HepG2 (cell line): ENCODE measurements around the gene ARFGEF3. TPM values are rescaled to one million over a fixed set of nuclear protein-coding genes. Genes with fewer than 3 reads are reported as not detected.

Experiments
- BCL3 ChIP-seq: sonication (generic); formaldehyde crosslinking; IDR thresholded peaks from 2 replicates; pipeline ENCODE4 v1.5.1; 2020; ENCODE audit warnings: mild to moderate bottlenecking, missing genetic modification reagents, moderate library complexity
- CERS6 ChIP-seq: sonication (generic); formaldehyde crosslinking; IDR thresholded peaks from 2 replicates; pipeline ENCODE4 v1.5.0; 2020; ENCODE audit warnings: missing genetic modification reagents
- DMTF1 ChIP-seq: sonication (generic); formaldehyde crosslinking; IDR thresholded peaks from 2 replicates; pipeline ENCODE4 v1.4.0; 2020; ENCODE audit warnings: mild to moderate bottlenecking, missing genetic modification reagents
- DRAP1 ChIP-seq: IDR thresholded peaks from 2 replicates; pipeline ENCODE4 v1.6.1; 2016; ENCODE audit warnings: missing genetic modification reagents, missing compliant biosample characterization
- GPBP1L1 ChIP-seq: sonication (generic); formaldehyde crosslinking; IDR thresholded peaks from 2 replicates; pipeline ENCODE4 v1.5.0; 2020; ENCODE audit warnings: mild to moderate bottlenecking, missing genetic modification reagents
- KIAA2018 ChIP-seq: sonication (generic); formaldehyde crosslinking; IDR thresholded peaks from 2 replicates; pipeline ENCODE4 v1.5.0; 2020; ENCODE audit warnings: mild to moderate bottlenecking, missing genetic modification reagents, borderline replicate concordance
- KLF6 ChIP-seq: IDR thresholded peaks from 2 replicates; pipeline ENCODE4 v1.8.0; 2016; ENCODE audit warnings: missing biosample characterization, missing genetic modification reagents
- PCBP2 ChIP-seq: fragments of 200-400 bp; formaldehyde crosslinking; optimal IDR thresholded peaks from 2 replicates; pipeline ENCODE3; 2018; ENCODE audit warnings: low read length, low read depth; ENCODE audit not compliant: poor library complexity, severe bottlenecking
- SMAD1 ChIP-seq: sonication (generic); formaldehyde crosslinking; IDR thresholded peaks from 2 replicates; pipeline ENCODE4 v1.4.0; 2020; ENCODE audit warnings: missing genetic modification reagents, low read depth, mild to moderate bottlenecking, borderline replicate concordance
- SOX6 ChIP-seq, 2 experiments: fragments of 450-650 bp in 1 of 2; sonication (generic) in 1 of 2; formaldehyde crosslinking in 1 of 2; IDR thresholded peaks; 2 replicates each; pipeline versions ENCODE4 v1.4.0 to v1.6.1; 2017 to 2020; ENCODE audit warnings: antibody characterized with exemption in 1 of 2, mild to moderate bottlenecking in 1 of 2, missing genetic modification reagents in 1 of 2
- THYN1 ChIP-seq: sonication (generic); formaldehyde crosslinking; IDR thresholded peaks from 2 replicates; pipeline ENCODE4 v1.8.1; 2023; ENCODE audit warnings: low read depth, mild to moderate bottlenecking, moderate library complexity, missing genetic modification reagents, borderline replicate concordance
- ZNF251 ChIP-seq: sonication (generic); formaldehyde crosslinking; IDR thresholded peaks from 2 replicates; pipeline ENCODE4 v1.9.0; 2021; ENCODE audit warnings: mild to moderate bottlenecking, missing genetic modification reagents
- ZNF557 ChIP-seq: sonication (generic); formaldehyde crosslinking; IDR thresholded peaks from 2 replicates; pipeline ENCODE4 v1.4.0; 2020; ENCODE audit warnings: missing genetic modification reagents
- polyA plus RNA-seq, 8 experiments: library from polyadenylated mRNA; depleted of rRNA in 3 of 8; stranded (reverse) in 7 of 8; unstranded in 1 of 8; fragments of >200 nt; fragmentation: Illumina TruSeq in 4 of 8; extraction: Trizol in 4 of 8; gene quantifications; 2 replicates each; pipeline versions ENCODE4 v1.2.1 to v1.2.3, GENCODE V29; 2011 to 2016; ENCODE audit warnings: low read depth in 4 of 8, missing spikeins in 1 of 8, mixed read lengths in 1 of 8; ENCODE audit not compliant: insufficient read depth in 1 of 8
- total RNA-seq, 5 experiments: library from RNA; depleted of rRNA; stranded (reverse); fragments of >200 nt; fragmentation: Illumina TruSeq; extraction: Trizol; gene quantifications; 2 replicates each; pipeline ENCODE4 v1.2.3, GENCODE V29; 2016; ENCODE audit warnings: low read depth in 1 of 5

The ARFGEF3 gene
- total and polyA plus RNA-seq, 2 of the 13 experiments (the other 11 are each of a cell fraction or from before 2014, with no cell fraction given): 0.60 to 2.6 TPM

- TF ChIP-seq KIAA2018 (CRISPR knock-in tag): no peak
- no peak for TF ChIP-seq THYN1 (CRISPR knock-in tag)
- TF ChIP-seq ZNF251 (CRISPR knock-in tag): no peak
- TF ChIP-seq CERS6 (CRISPR knock-in tag): no peak
- TF ChIP-seq SOX6 (IDR thresholded peaks at IDR 0.05): no peak
- peak; percentile 89 for TF ChIP-seq SOX6 (CRISPR knock-in tag; IDR thresholded peaks at IDR 0.05)
- TF ChIP-seq DMTF1 (CRISPR knock-in tag): no peak
- no peak for TF ChIP-seq DRAP1 (CRISPR knock-in tag)
- TF ChIP-seq BCL3 (CRISPR knock-in tag): no peak
- no peak for TF ChIP-seq KLF6 (CRISPR knock-in tag)
- no peak for TF ChIP-seq SMAD1 (CRISPR knock-in tag)
- TF ChIP-seq PCBP2: no peak
- no peak for TF ChIP-seq ZNF557 (CRISPR knock-in tag)
- TF ChIP-seq GPBP1L1 (CRISPR knock-in tag): no peak
Measured at GRCh38 chr6:138257638-138258040, 95.9 kb downstream of the ARFGEF3 start (continued).
